MM.1S (cell line): ENCODE measurements around the gene AQP5.
A peak's percentile ranks its signal among the peaks of the same experiment; 100 is the strongest.

Experiments
- DNase-seq: peaks from one replicate; pipeline ENCODE4 v3.0.0-alpha.2; 2015
- H2AFZ ChIP-seq: fragments of 300-600 bp; sonication (generic); 2 replicates; pipeline ENCODE4 v1.6.0; 2016; ENCODE audit warnings: antibody characterized with exemption, low read length
- H3F3A ChIP-seq: fragments of 300-600 bp; sonication (generic); 2 replicates; pipeline ENCODE4 v1.6.1; 2016; ENCODE audit warnings: mild to moderate bottlenecking, antibody characterized with exemption, low read length, moderate library complexity, mixed read lengths; ENCODE audit not compliant: insufficient read depth
- H3K27ac ChIP-seq: fragments of 300-600 bp; sonication (generic); 2 replicates; pipeline ENCODE4 v1.5.1; 2016; ENCODE audit warnings: mild to moderate bottlenecking, low read length
- H3K27me3 ChIP-seq: fragments of 300-600 bp; sonication (generic); replicated peaks from 2 replicates; pipeline ENCODE4 v1.6.0; 2016; ENCODE audit warnings: low read length; ENCODE audit not compliant: insufficient read depth
- H3K36me3 ChIP-seq: fragments of 300-600 bp; sonication (generic); replicated peaks from 2 replicates; pipeline ENCODE4 v1.6.1; 2016; ENCODE audit warnings: mild to moderate bottlenecking, low read length, mixed read lengths; ENCODE audit not compliant: insufficient read depth
- H3K4me1 ChIP-seq: fragments of 300-600 bp; sonication (generic); 2 replicates; pipeline ENCODE4 v1.6.1; 2016; ENCODE audit warnings: low read length, mixed read lengths
- H3K4me2 ChIP-seq: fragments of 300-600 bp; sonication (generic); 2 replicates; pipeline ENCODE4 v1.6.0; 2016; ENCODE audit warnings: low read depth, low read length
- H3K4me3 ChIP-seq: fragments of 300-600 bp; sonication (generic); 2 replicates; pipeline ENCODE4 v1.5.1; 2016; ENCODE audit warnings: low read length, mixed read lengths
- H3K79me2 ChIP-seq: fragments of 300-600 bp; sonication (generic); 2 replicates; pipeline ENCODE4 v1.6.1; 2016; ENCODE audit warnings: mixed run types, low read length, mixed read lengths
- H3K9ac ChIP-seq: fragments of 300-600 bp; sonication (generic); 2 replicates; pipeline ENCODE4 v1.6.1; 2016; ENCODE audit warnings: low read length, mixed read lengths
- H3K9me2 ChIP-seq: fragments of 300-600 bp; sonication (generic); replicated peaks from 2 replicates; pipeline ENCODE4 v1.6.1; 2016; ENCODE audit warnings: mild to moderate bottlenecking, low read length, mixed read lengths; ENCODE audit not compliant: insufficient read depth
- H3K9me3 ChIP-seq: fragments of 300-600 bp; sonication (generic); replicated peaks from 2 replicates; pipeline ENCODE4 v1.6.1; 2016; ENCODE audit warnings: mild to moderate bottlenecking, low read length, mixed read lengths; ENCODE audit not compliant: insufficient read depth
- H4K20me1 ChIP-seq: fragments of 300-600 bp; sonication (generic); 2 replicates; pipeline ENCODE4 v1.6.1; 2016; ENCODE audit warnings: mild to moderate bottlenecking, low read length, moderate library complexity, mixed read lengths; ENCODE audit not compliant: insufficient read depth
- CTCF ChIP-seq: fragments of 300-600 bp; sonication (generic); IDR thresholded peaks from 2 replicates; pipeline ENCODE4 v1.5.1; 2016; ENCODE audit warnings: antibody characterized with exemption, low read length, mixed read lengths
- EZH2 ChIP-seq: fragments of 300-600 bp; sonication (generic); optimal IDR thresholded peaks from 2 replicates; pipeline ENCODE3; 2017; ENCODE audit warnings: low read depth, mild to moderate bottlenecking, antibody characterized with exemption, low read length, mixed read lengths
- EZH2phosphoT487 ChIP-seq: fragments of 300-600 bp; sonication (generic); IDR thresholded peaks from 2 replicates; pipeline ENCODE4 v1.6.1; 2018; ENCODE audit warnings: antibody characterized with exemption, low read length

AQP5 gene

GRCh38 chr12:49967042-49967776, 5.5 kb downstream of the AQP5 start:
- Histone ChIP-seq H3K9ac (0 out of 2 replicates have a peak overlapping the region, but pooled peaks have one; percentile 4), H3K4me3 (peak overlapping the region; percentile 57), H3K79me2 (no peaks in the 10 kb centered on the region), H3K27me3 (peaks cover 88% of the 10 kb centered on the region), H4K20me1 (no peaks in the 10 kb centered on the region), H3F3A (no peaks in the 10 kb centered on the region), H2AFZ (peak overlapping the region; percentile 93), H3K9me3 (no peaks in the 10 kb centered on the region), H3K4me2 (peak overlapping the region; percentile 99), H3K36me3 (no peaks in the 10 kb centered on the region), H3K4me1 (no peaks in the 10 kb centered on the region), H3K27ac (no peak overlapping the region), H3K9me2 (no peaks in the 10 kb centered on the region)
- TF ChIP-seq CTCF (peak; percentile 74), EZH2phosphoT487 (no peak), EZH2 (no peak)
- DNase-seq = peak; percentile 81

- no peak for DNase-seq
- no peak overlapping the region for H3K27ac ChIP-seq
- no peak for TF ChIP-seq EZH2
- peak overlapping the region; percentile 57 for H3K4me3 ChIP-seq
- H3K9ac ChIP-seq = no peak overlapping the region
- H3K9me3 ChIP-seq = no peaks in the 10 kb centered on the region
- H3K9me2 ChIP-seq = no peaks in the 10 kb centered on the region
- H3K4me2 ChIP-seq = peak overlapping the region; percentile 99
- no peaks in the 10 kb centered on the region for H3K79me2 ChIP-seq
- H2AFZ ChIP-seq = peak overlapping the region; percentile 93
- H3K4me1 ChIP-seq = no peaks in the 10 kb centered on the region
- H3K27me3 ChIP-seq = peaks cover 85% of the 10 kb centered on the region
- H4K20me1 ChIP-seq = no peaks in the 10 kb centered on the region
- no peaks in the 10 kb centered on the region for H3F3A ChIP-seq
- H3K36me3 ChIP-seq = no peaks in the 10 kb centered on the region
Observed at GRCh38 chr12:49967777-49968250, 6.1 kb downstream of the AQP5 start.

- H3K4me1 ChIP-seq = no peaks in the 10 kb centered on the region
Observed at GRCh38 chr12:49968471-49968870, 6.8 kb downstream of the AQP5 start.

More at GRCh38 chr12:49968471-49968870, 6.8 kb downstream of the AQP5 start:
- no peak overlapping the region for H2AFZ ChIP-seq
- no peak overlapping the region for H3K9ac ChIP-seq
- peaks cover 78% of the 10 kb centered on the region for H3K27me3 ChIP-seq
- DNase-seq = no peak
- H3K9me3 ChIP-seq = no peaks in the 10 kb centered on the region
- no peaks in the 10 kb centered on the region for H3K79me2 ChIP-seq
- H3K4me3 ChIP-seq = no peak overlapping the region
- H3K4me2 ChIP-seq = no peak overlapping the region
- TF ChIP-seq EZH2phosphoT487 = no peak
- TF ChIP-seq EZH2 = no peak
- TF ChIP-seq CTCF = no peak
- no peaks in the 10 kb centered on the region for H3F3A ChIP-seq
- H3K9me2 ChIP-seq = no peaks in the 10 kb centered on the region
- H3K36me3 ChIP-seq = no peaks in the 10 kb centered on the region
- no peaks in the 10 kb centered on the region for H4K20me1 ChIP-seq
- no peak overlapping the region for H3K27ac ChIP-seq
